Ovary (tissue), 3 donors: ENCODE measurements around the gene FGF19.
"Not testable (repeated sequence)": the region's sequence is repeated elsewhere in the genome, so short reads cannot be mapped to it uniquely, and the experiment has no call there.

Source experiments
- POLR2A ChIP-seq: fragments of 450-650 bp; IDR thresholded peaks from one replicate; pipeline ENCODE4 v1.6.1; 2017; ENCODE audit warnings: antibody characterized with exemption, mild to moderate bottlenecking, moderate library complexity
- TF ChIP-seq, protein P1 (sequence below), 3 donors: fragments of 450-650 bp in 2 of 3; fragments of 200-600 bp in 1 of 3; IDR thresholded peaks; one replicate each; pipeline versions ENCODE4 v1.5.1 to v1.8.0; 2016 to 2022; ENCODE audit warnings: antibody characterized with exemption in 3 of 3, mild to moderate bottlenecking in 1 of 3
- donor health status: DM: no; HTN: no; CAD: no.

DNA sequence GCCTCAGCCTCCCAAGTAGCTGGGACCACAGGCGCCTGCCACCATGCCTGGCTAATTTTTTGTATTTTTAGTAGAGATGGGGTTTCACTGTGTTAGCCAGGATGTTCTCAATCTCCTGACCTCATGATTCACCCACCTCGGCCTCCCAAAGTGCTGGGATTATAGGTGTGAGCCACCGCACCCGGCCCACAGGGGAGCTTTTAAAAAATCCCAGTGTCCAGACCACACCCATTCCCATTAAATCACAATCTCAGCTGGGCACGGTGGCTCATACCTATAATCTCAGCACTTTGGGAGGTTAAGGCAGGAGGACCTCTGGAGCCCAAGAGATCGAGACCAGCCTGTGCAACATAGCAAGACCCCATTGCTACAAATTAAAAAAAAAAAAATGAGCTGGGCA, 7.8 kb downstream of the FGF19 start:
- TF ChIP-seq, protein P1, sequence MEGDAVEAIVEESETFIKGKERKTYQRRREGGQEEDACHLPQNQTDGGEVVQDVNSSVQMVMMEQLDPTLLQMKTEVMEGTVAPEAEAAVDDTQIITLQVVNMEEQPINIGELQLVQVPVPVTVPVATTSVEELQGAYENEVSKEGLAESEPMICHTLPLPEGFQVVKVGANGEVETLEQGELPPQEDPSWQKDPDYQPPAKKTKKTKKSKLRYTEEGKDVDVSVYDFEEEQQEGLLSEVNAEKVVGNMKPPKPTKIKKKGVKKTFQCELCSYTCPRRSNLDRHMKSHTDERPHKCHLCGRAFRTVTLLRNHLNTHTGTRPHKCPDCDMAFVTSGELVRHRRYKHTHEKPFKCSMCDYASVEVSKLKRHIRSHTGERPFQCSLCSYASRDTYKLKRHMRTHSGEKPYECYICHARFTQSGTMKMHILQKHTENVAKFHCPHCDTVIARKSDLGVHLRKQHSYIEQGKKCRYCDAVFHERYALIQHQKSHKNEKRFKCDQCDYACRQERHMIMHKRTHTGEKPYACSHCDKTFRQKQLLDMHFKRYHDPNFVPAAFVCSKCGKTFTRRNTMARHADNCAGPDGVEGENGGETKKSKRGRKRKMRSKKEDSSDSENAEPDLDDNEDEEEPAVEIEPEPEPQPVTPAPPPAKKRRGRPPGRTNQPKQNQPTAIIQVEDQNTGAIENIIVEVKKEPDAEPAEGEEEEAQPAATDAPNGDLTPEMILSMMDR (IDR thresholded peaks at IDR 0.05) = not testable (repeated sequence)
- TF ChIP-seq POLR2A = not testable (repeated sequence)
